H1 (cell line): Measurements from ENCODE around the gene HDAC10. TPM values are rescaled to one million over a fixed set of nuclear protein-coding genes. Genes with fewer than 3 reads are reported as not detected.

Source experiments
- CTCF ChIA-PET: fragments of 300-600 bp; sonication (Branson Sonifier 250); formaldehyde crosslinking; loops from one replicate; lab custom pipeline; 2021; ENCODE audit not compliant: partially characterized antibody; lab: Charles Lee
- POLR2A ChIA-PET: fragments of 300-600 bp; sonication (Branson Sonifier 250); formaldehyde crosslinking; loops from one replicate; lab custom pipeline; 2021; ENCODE audit warnings: inconsistent platforms; ENCODE audit not compliant: partially characterized antibody; lab: Charles Lee
- DNase-seq, 2 experiments: peaks; one replicate each; pipeline versions ENCODE4 v3.0.0 to v3.0.0-alpha.2; 2010 to 2022; ENCODE audit warnings: low spot score in 2 of 2, low read depth in 1 of 2, mixed read lengths in 1 of 2
- FAIRE-seq: peaks from 2 replicates; lab custom pipeline; 2011; peaks lifted over from hg19 to GRCh38; lab: Jason Lieb, UNC
- H2AFZ ChIP-seq: 2 replicates; pipeline ENCODE4 v1.8.1; 2012; ENCODE audit warnings: low read length, inconsistent platforms
- H2AK5ac ChIP-seq: 2 replicates; pipeline ENCODE4 v1.6.1; 2013; ENCODE audit warnings: low read depth, low read length
- H2BK120ac ChIP-seq: replicated peaks from 2 replicates; pipeline ENCODE3; 2013; ENCODE audit warnings: low read depth, low read length, inconsistent platforms
- H2BK12ac ChIP-seq: 2 replicates; pipeline ENCODE4 v1.6.1; 2013; ENCODE audit warnings: low read depth, low read length
- H2BK15ac ChIP-seq: 2 replicates; pipeline ENCODE4 v1.6.1; 2013; ENCODE audit warnings: low read length
- H2BK20ac ChIP-seq: 2 replicates; pipeline ENCODE4 v1.6.1; 2013; ENCODE audit warnings: low read length
- H2BK5ac ChIP-seq: 2 replicates; pipeline ENCODE4 v1.6.1; 2013; ENCODE audit warnings: low read depth, low read length
- H3K14ac ChIP-seq: 2 replicates; pipeline ENCODE4 v1.6.1; 2013; ENCODE audit warnings: inconsistent platforms; ENCODE audit not compliant: insufficient read length
- H3K18ac ChIP-seq: 2 replicates; pipeline ENCODE4 v1.6.1; 2013; ENCODE audit warnings: low read length; ENCODE audit errors: extremely low read depth
- H3K23ac ChIP-seq: 2 replicates; pipeline ENCODE4 v1.6.1; 2013; ENCODE audit warnings: inconsistent platforms; ENCODE audit not compliant: insufficient read length
- H3K23me2 ChIP-seq: 2 replicates; pipeline ENCODE4 v1.6.1; 2013; ENCODE audit warnings: low read depth, low read length
- H3K27ac ChIP-seq: 2 replicates; pipeline ENCODE4 v1.6.1; 2011; ENCODE audit warnings: low read depth, low read length, inconsistent platforms
- H3K27me3 ChIP-seq, 4 experiments: replicated peaks in 1 of 4; 1 replicate in 1 of 4; 2 replicates in 3 of 4; pipeline versions ENCODE4 v1.6.1 to v1.8.1; 2011 to 2013; ENCODE audit warnings: low read length in 3 of 4, mild to moderate bottlenecking in 3 of 4, inconsistent platforms in 2 of 4, mixed read lengths in 2 of 4, moderate library complexity in 1 of 4; ENCODE audit not compliant: control insufficient read depth in 3 of 4, insufficient read depth in 3 of 4; ENCODE audit errors: extremely low read depth in 1 of 4
- H3K36me3 ChIP-seq, 4 experiments: 2 replicates each; pipeline versions ENCODE4 v1.6.1 to v1.8.1; 2011 to 2013; ENCODE audit warnings: mild to moderate bottlenecking in 4 of 4, low read length in 3 of 4, moderate library complexity in 2 of 4, control low read depth in 1 of 4, inconsistent platforms in 1 of 4; ENCODE audit not compliant: insufficient read depth in 4 of 4, control insufficient read depth in 2 of 4
- H3K4ac ChIP-seq: replicated peaks from 2 replicates; pipeline ENCODE3; 2013; ENCODE audit warnings: low read length, low read depth, mixed read lengths, inconsistent platforms; ENCODE audit not compliant: insufficient read length
- H3K4me1 ChIP-seq, 4 experiments: replicated peaks in 1 of 4; 1 replicate in 1 of 4; 2 replicates in 3 of 4; pipeline versions ENCODE4 v1.6.1 to v1.8.1; 2011 to 2013; ENCODE audit warnings: low read length in 3 of 4, inconsistent platforms in 2 of 4, mixed read lengths in 1 of 4; ENCODE audit not compliant: insufficient read depth in 4 of 4, control insufficient read depth in 3 of 4
- H3K4me2 ChIP-seq, 2 experiments: 2 replicates each; pipeline versions ENCODE4 v1.6.1 to v1.8.1; 2011 to 2013; ENCODE audit warnings: low read depth in 2 of 2, low read length in 2 of 2, control low read depth in 1 of 2, inconsistent platforms in 1 of 2, mild to moderate bottlenecking in 1 of 2; ENCODE audit not compliant: insufficient read depth in 1 of 2
- H3K4me3 ChIP-seq, 4 experiments: fragments of 200-600, 300-600 bp in 1 of 4; sonication (generic), shearing (Covaris generic), sonication (Bioruptor Twin) in 1 of 4; 2 replicates each; pipeline versions ENCODE4 v1.5.1 to v1.8.1; 2011 to 2016; ENCODE audit warnings: low read length in 4 of 4, low read depth in 3 of 4, control low read depth in 2 of 4, inconsistent platforms in 2 of 4, mild to moderate bottlenecking in 2 of 4, mixed read lengths in 1 of 4, moderate library complexity in 1 of 4; ENCODE audit not compliant: insufficient read depth in 2 of 4; ENCODE audit errors: extremely low read depth in 1 of 4
- H3K56ac ChIP-seq: replicated peaks from 2 replicates; pipeline ENCODE3; 2013; ENCODE audit warnings: low read depth, mild to moderate bottlenecking, mixed read lengths, low read length, inconsistent platforms; ENCODE audit not compliant: insufficient read length
- H3K79me1 ChIP-seq: 2 replicates; pipeline ENCODE4 v1.6.1; 2013; ENCODE audit warnings: low read depth, low read length, control low read depth
- H3K79me2 ChIP-seq, 2 experiments: 2 replicates each; pipeline versions ENCODE4 v1.6.1 to v1.8.1; 2012 to 2013; ENCODE audit warnings: low read length in 2 of 2, mild to moderate bottlenecking in 2 of 2, inconsistent platforms in 1 of 2; ENCODE audit not compliant: insufficient read depth in 2 of 2, control insufficient read depth in 1 of 2
- H3K9ac ChIP-seq, 4 experiments: replicated peaks in 1 of 4; 1 replicate in 1 of 4; 2 replicates in 3 of 4; pipeline versions ENCODE4 v1.6.1 to v1.8.1; 2011 to 2013; ENCODE audit warnings: low read depth in 3 of 4, low read length in 3 of 4, control low read depth in 2 of 4, mild to moderate bottlenecking in 2 of 4, moderate library complexity in 2 of 4, inconsistent platforms in 1 of 4; ENCODE audit errors: extremely low read depth in 1 of 4
- H3K9me3 ChIP-seq, 2 experiments: 2 replicates each; pipeline versions ENCODE4 v1.6.1 to v1.8.1; 2012 to 2013; ENCODE audit warnings: mild to moderate bottlenecking in 2 of 2, moderate library complexity in 2 of 2, control low read depth in 1 of 2, inconsistent platforms in 1 of 2, low read depth in 1 of 2, low read length in 1 of 2, mixed read lengths in 1 of 2; ENCODE audit not compliant: insufficient read depth in 2 of 2
- H4K20me1 ChIP-seq, 2 experiments: replicated peaks in 1 of 2; 2 replicates each; pipeline versions ENCODE3 to v1.8.1; 2011 to 2013; ENCODE audit warnings: inconsistent platforms in 2 of 2, low read length in 2 of 2, mild to moderate bottlenecking in 1 of 2; ENCODE audit not compliant: insufficient read depth in 2 of 2, control insufficient read depth in 1 of 2
- H4K5ac ChIP-seq: 2 replicates; pipeline ENCODE4 v1.6.1; 2013; ENCODE audit warnings: low read length, low read depth, mixed read lengths, inconsistent platforms; ENCODE audit not compliant: insufficient read length
- H4K8ac ChIP-seq: 2 replicates; pipeline ENCODE4 v1.8.0; 2013; ENCODE audit warnings: mild to moderate bottlenecking, moderate library complexity, low read length, inconsistent platforms; ENCODE audit not compliant: insufficient read depth; ENCODE audit errors: extremely low read depth
- H4K91ac ChIP-seq: replicated peaks from 2 replicates; pipeline ENCODE3; 2013; ENCODE audit warnings: low read length, mixed read lengths, inconsistent platforms; ENCODE audit not compliant: insufficient read length
- BACH1 ChIP-seq: IDR thresholded peaks from 2 replicates; pipeline ENCODE4 v1.6.1; 2012; ENCODE audit warnings: low read length, improper control_type of control experiment
- BRCA1 ChIP-seq: IDR thresholded peaks from 2 replicates; pipeline ENCODE4 v1.6.1; 2012; ENCODE audit warnings: low read depth, low read length, improper control_type of control experiment
- CREB1 ChIP-seq: IDR thresholded peaks from 2 replicates; pipeline ENCODE4 v1.6.1; 2012; ENCODE audit warnings: inconsistent platforms
- HDAC6 ChIP-seq: IDR thresholded peaks from one replicate; pipeline ENCODE4 v1.7.1; 2012; ENCODE audit warnings: low read depth, mild to moderate bottlenecking, inconsistent platforms, low read length, moderate library complexity
- SP2 ChIP-seq: IDR thresholded peaks from 2 replicates; pipeline ENCODE4 v1.6.1; 2012; ENCODE audit warnings: mild to moderate bottlenecking, low read length, inconsistent platforms
- TCF12 ChIP-seq: IDR thresholded peaks from 2 replicates; pipeline ENCODE4 v1.6.1; 2011; ENCODE audit warnings: low read depth, mild to moderate bottlenecking, low read length
- ZNF274 ChIP-seq: IDR thresholded peaks from 2 replicates; pipeline ENCODE4 v1.7.0; 2012; ENCODE audit warnings: low read length, borderline replicate concordance; ENCODE audit errors: extremely low read depth
- WGBS, 2 experiments: shearing (Covaris generic) in 1 of 2; methylation state at CpG; one replicate each; pipeline versions ENCODE4 v1.1.6 to v1.1.7; 2013 to 2015; ENCODE audit warnings: low lambda C conversion rate in 2 of 2, mixed read lengths in 2 of 2, inconsistent platforms in 1 of 2, low coverage in 1 of 2, missing lambda C conversion rate in 1 of 2; ENCODE audit not compliant: insufficient replicate concordance in 2 of 2, insufficient coverage in 1 of 2, insufficient read length in 1 of 2; ENCODE audit errors: extremely low coverage in 1 of 2, missing lambda C conversion rate in 1 of 2; 5-methylcytosine and 5-hydroxymethylcytosine counted together
- polyA plus RNA-seq, 7 experiments: library from polyadenylated mRNA; depleted of rRNA in 3 of 7; stranded (reverse) in 5 of 7; unstranded in 2 of 7; fragments of >200 nt in 5 of 7; fragments of 200-250 nt in 2 of 7; gene quantifications; 1 replicate in 5 of 7; 2 replicates in 1 of 7; 4 replicates in 1 of 7; pipeline versions ENCODE4 v1.2.1 to v1.2.3, GENCODE V29; 2011 to 2013; ENCODE audit warnings: missing spikeins in 2 of 7, mixed read lengths in 2 of 7
- total RNA-seq: library from RNA; stranded (reverse); fragmentation: NEBNext Ultra II Directional; extraction: Animal tissue kit (Norgen Biotek cat#: 25700); gene quantifications from 2 replicates; pipeline ENCODE4 v1.2.1, GENCODE V29; 2021

Gene HDAC10
- total and polyA plus RNA-seq, 2 of the 8 experiments (the other 6 are each of a cell fraction or from before 2014, with no cell fraction given): 11.2 to 26.4 TPM

GRCh38 chr22:50297510-50298265, 46.6 kb upstream of the HDAC10 start:
- Histone ChIP-seq H3K36me3 (no peaks in the 10 kb centered on the region), H2BK15ac (no peak overlapping the region), H3K4me3 (no peak overlapping the region), H3K79me1 (peaks cover 22% of the 10 kb centered on the region), H2AFZ (no peak overlapping the region), H3K27me3 (no peaks in the 10 kb centered on the region; a peak in 2 of 7 replicates), H3K4ac (peak overlapping the region; percentile 53), H4K5ac (no peak overlapping the region), H2BK12ac (no peak overlapping the region), H2BK120ac (no peak overlapping the region), H4K20me1 (peaks cover 14 to 31% of the 10 kb centered on the region in 2 experiments), H3K18ac (no peak overlapping the region), H4K91ac (peak overlapping the region; percentile 40), H3K9me3 (no peaks in the 10 kb centered on the region), H3K4me1 (peaks cover 0 to 37% (median 24%) of the 10 kb centered on the region in 4 experiments; a peak in 6 of 7 replicates), H3K79me2 (peaks cover 0 to 37% of the 10 kb centered on the region in 2 experiments; a peak in 3 of 4 replicates), H4K8ac (no peak overlapping the region), H3K27ac (no peak overlapping the region), H3K23ac (no peak overlapping the region), H2BK20ac (no peak overlapping the region), H3K23me2 (peaks cover 9% of the 10 kb centered on the region; the same call in 1 of the 2 replicates), H3K9ac (no peak overlapping the region), H3K14ac (no peak overlapping the region), H3K56ac (no peak overlapping the region), H2AK5ac (peak overlapping the region; percentile 95), H3K4me2 (no peak overlapping the region; a peak in 1 of 4 replicates), H2BK5ac (peak overlapping the region; percentile 75; the same call in 1 of the 2 replicates)
- DNase-seq (no peak), FAIRE-seq (no peak)
- ChIA-PET CTCF (interaction anchor here (1.2 to 2.6 kb wide), 4 partner anchors 8 to 49 kb away, joined by 4 to 11 read pairs (median 8); no protein-coding TSS in a partner anchor), POLR2A (interaction anchor here (1.2 kb wide), 2 partner anchors 26 to 45 kb away, joined by 3 read pairs; no protein-coding TSS in a partner anchor)
- 88% methylated on average over 16 of the region's 20 CpGs; no CpG with 5 or more reads in 1 of the 2 experiments for WGBS, 2 experiments
- no peak for TF ChIP-seq TCF12
- TF ChIP-seq CREB1: no peak
- TF ChIP-seq BACH1: no peak
- no peak for TF ChIP-seq SP2
- TF ChIP-seq BRCA1: no peak
- no peak for TF ChIP-seq ZNF274
- TF ChIP-seq HDAC6: no peak
